Ascending aorta (tissue), 2 donors: ENCODE data around the gene QPCT. TPM values are rescaled to one million over a fixed set of nuclear protein-coding genes. Genes with fewer than 3 reads are reported as not detected.

Experiments
- DNase-seq, 2 donors: peaks; one replicate each; pipeline ENCODE4 v3.0.0-alpha.2; 2019; ENCODE audit warnings: low spot score in 2 of 2
- H3K27ac ChIP-seq, 2 donors: fragments of 200-600 bp; sonication (generic); one replicate each; pipeline ENCODE4 v1.5.1; 2016 to 2017; ENCODE audit warnings: mild to moderate bottlenecking in 1 of 2
- H3K27me3 ChIP-seq: fragments of 200-600 bp; sonication (generic); one replicate; pipeline ENCODE4 v1.5.1; 2017
- H3K36me3 ChIP-seq, 2 donors: fragments of 200-600 bp; sonication (generic); one replicate each; pipeline ENCODE4 v1.5.1; 2016
- H3K4me1 ChIP-seq, 2 donors: fragments of 200-600 bp; sonication (generic); one replicate each; pipeline ENCODE4 v1.5.1; 2016 to 2017; ENCODE audit warnings: mild to moderate bottlenecking in 1 of 2
- H3K4me3 ChIP-seq, 2 donors: fragments of 200-600 bp; sonication (generic); one replicate each; pipeline ENCODE4 v1.5.1; 2016 to 2017; ENCODE audit warnings: mild to moderate bottlenecking in 1 of 2
- H3K9me3 ChIP-seq, 2 donors: fragments of 200-600 bp; sonication (generic); one replicate each; pipeline ENCODE4 v1.5.1; 2016
- CTCF ChIP-seq, 3 experiments: fragments of 200-600 bp in 2 of 3; fragments of 450-650 bp in 1 of 3; sonication (generic) in 2 of 3; IDR thresholded peaks; one replicate each; pipeline ENCODE4 v1.5.1; 2016 to 2019; ENCODE audit warnings: antibody characterized with exemption in 3 of 3, mild to moderate bottlenecking in 1 of 3, moderate library complexity in 1 of 3
- intact Hi-C: fragments of 100-400 bp; cut with DNase I; formaldehyde crosslinking; loops from one replicate; pipeline ENCODE4 v1.15.1; 2023
- total RNA-seq: library from RNA; depleted of rRNA; stranded (reverse); fragments of >200 nt; gene quantifications from one replicate; pipeline ENCODE4 v1.1.0, GENCODE V29; 2016

The QPCT gene
- total RNA-seq, 1 donor from 2014 or later: 1.8 TPM

GRCh38 chr2:37361994-37362698, 17.7 kb downstream of the QPCT start:
- intact Hi-C loops: no loop called here

GRCh38 chr2:37364351-37364750, 19.9 kb downstream of the QPCT start:
- no peak for DNase-seq
- intact Hi-C loops: no loop called here

More at GRCh38 chr2:37361994-37362698, 17.7 kb downstream of the QPCT start:
- TF ChIP-seq CTCF (IDR thresholded peaks at IDR 0.05): no peak
- DNase-seq: no peak
- Histone ChIP-seq H3K36me3 (no peaks in the 10 kb centered on the region), H3K4me1 (no peaks in the 10 kb centered on the region), H3K27me3 (no peaks in the 10 kb centered on the region), H3K4me3 (no peak overlapping the region), H3K27ac (no peak overlapping the region), H3K9me3 (no peaks in the 10 kb centered on the region)

GRCh38 chr2:37365669-37366068, 21.2 kb downstream of the QPCT start:
- H3K9me3 ChIP-seq: no peaks in the 10 kb centered on the region
- intact Hi-C loops: no loop called here
- H3K27ac ChIP-seq: no peak overlapping the region
- no peaks in the 10 kb centered on the region for H3K36me3 ChIP-seq
- DNase-seq: no peak
- TF ChIP-seq CTCF (IDR thresholded peaks at IDR 0.05): no peak
- H3K4me3 ChIP-seq: no peak overlapping the region
- no peaks in the 10 kb centered on the region for H3K4me1 ChIP-seq
- H3K27me3 ChIP-seq: no peaks in the 10 kb centered on the region

More at GRCh38 chr2:37364351-37364750, 19.9 kb downstream of the QPCT start:
- H3K4me1 ChIP-seq: no peaks in the 10 kb centered on the region
- no peaks in the 10 kb centered on the region for H3K27me3 ChIP-seq
- H3K9me3 ChIP-seq: no peaks in the 10 kb centered on the region
- H3K36me3 ChIP-seq: no peaks in the 10 kb centered on the region
- TF ChIP-seq CTCF (IDR thresholded peaks at IDR 0.05): no peak
- no peak overlapping the region for H3K27ac ChIP-seq
- H3K4me3 ChIP-seq: no peak overlapping the region

GRCh38 chr2:37366773-37367172, 22.3 kb downstream of the QPCT start:
- intact Hi-C loops: no loop called here
- H3K27ac ChIP-seq: no peak overlapping the region

GRCh38 chr2:37367310-37367709, 22.9 kb downstream of the QPCT start:
- Histone ChIP-seq H3K27me3 (no peaks in the 10 kb centered on the region), H3K4me1 (no peaks in the 10 kb centered on the region), H3K36me3 (no peaks in the 10 kb centered on the region), H3K9me3 (no peaks in the 10 kb centered on the region), H3K27ac (no peak overlapping the region), H3K4me3 (no peak overlapping the region)
- TF ChIP-seq CTCF (IDR thresholded peaks at IDR 0.05): no peak
- intact Hi-C loops: no loop called here
- DNase-seq: no peak

More at GRCh38 chr2:37366773-37367172, 22.3 kb downstream of the QPCT start:
- no peaks in the 10 kb centered on the region for H3K9me3 ChIP-seq
- no peaks in the 10 kb centered on the region for H3K36me3 ChIP-seq
- no peak for TF ChIP-seq CTCF (IDR thresholded peaks at IDR 0.05)
- DNase-seq: no peak
- H3K27me3 ChIP-seq: no peaks in the 10 kb centered on the region
- H3K4me1 ChIP-seq: no peaks in the 10 kb centered on the region
- H3K4me3 ChIP-seq: no peak overlapping the region
